ENCODE data around the gene IGF2.

The IGF2 gene

GRCh38 chr11:2123628-2123960 is 15.6 kb downstream of the IGF2 start:
- in situ Hi-C loops (cut with HindIII; ENCODE audit: low pct_ligation_motif_present, low sequenced_read_pairs) = no loop called here
- Histone ChIP-seq H3K4me3 (ENCODE audit: low read depth, low read length) (no peak overlapping the region), H3K27ac (no peak overlapping the region), H3K27me3 (replicated peaks) (no peaks in the 10 kb centered on the region), H3K36me3 (replicated peaks) (no peaks in the 10 kb centered on the region)
- no peak for DNase-seq
- no peak for TF ChIP-seq CTCF (IDR thresholded peaks at IDR 0.05; ENCODE audit: low read depth, low read length, missing control alignments)

DNA sequence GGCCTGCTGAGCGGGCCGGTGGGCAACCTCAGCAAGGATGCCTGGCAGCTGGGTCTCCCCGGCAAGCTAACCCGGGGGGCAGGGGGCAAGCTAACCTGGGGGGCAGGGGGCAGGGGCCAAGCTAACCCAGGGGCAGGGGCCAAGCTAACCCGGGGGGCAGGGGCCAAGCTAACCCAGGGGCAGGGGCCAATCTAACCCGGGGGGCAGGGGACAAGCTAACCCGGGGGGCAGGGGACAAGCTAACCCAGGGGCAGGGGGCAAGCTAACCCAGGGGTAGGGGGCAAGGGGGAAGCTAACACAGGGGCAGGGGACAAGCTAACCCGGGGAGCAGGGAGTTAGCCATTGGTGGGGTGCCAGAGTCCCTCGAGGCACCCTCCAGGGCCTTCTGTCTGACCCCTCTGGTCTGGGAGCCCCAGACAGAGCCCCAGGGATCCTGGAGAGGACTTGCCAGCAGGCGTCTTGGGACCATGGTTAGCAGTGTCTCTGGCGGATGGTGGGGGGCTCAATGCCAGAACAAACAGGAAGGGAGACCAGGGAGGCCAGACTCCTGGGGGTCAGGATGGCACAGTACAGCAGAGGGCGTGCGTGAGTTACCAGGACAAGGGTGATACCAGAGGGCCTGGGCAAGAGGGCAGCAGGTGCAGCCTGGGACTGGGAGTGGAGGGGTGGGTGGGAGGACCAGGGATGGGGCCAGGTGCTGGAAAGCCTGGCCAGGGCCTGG is 16.1 kb downstream of the IGF2 start:
- no peak overlapping the region for H3K27ac ChIP-seq
- no peak overlapping the region for H3K4me3 ChIP-seq (ENCODE audit: low read depth, low read length)
- DNase-seq = no peak
- no peaks in the 10 kb centered on the region for H3K36me3 ChIP-seq (replicated peaks)
- in situ Hi-C loops (cut with HindIII; ENCODE audit: low pct_ligation_motif_present, low sequenced_read_pairs) = no loop called here
- H3K27me3 ChIP-seq (replicated peaks) = no peaks in the 10 kb centered on the region
- peak; percentile 16 for TF ChIP-seq CTCF (IDR thresholded peaks at IDR 0.05; ENCODE audit: low read depth, low read length, missing control alignments)

GRCh38 chr11:2122222-2122906 is 16.8 kb downstream of the IGF2 start:
- H3K36me3 ChIP-seq (replicated peaks) = no peaks in the 10 kb centered on the region
- no peak overlapping the region for H3K27ac ChIP-seq
- H3K27me3 ChIP-seq (replicated peaks) = no peaks in the 10 kb centered on the region
- in situ Hi-C loops (cut with HindIII; ENCODE audit: low pct_ligation_motif_present, low sequenced_read_pairs) = no loop called here
- DNase-seq = peak; percentile 27
- TF ChIP-seq CTCF (IDR thresholded peaks at IDR 0.05; ENCODE audit: low read depth, low read length, missing control alignments) = no peak
- H3K4me3 ChIP-seq (ENCODE audit: low read depth, low read length) = no peak overlapping the region

DNA sequence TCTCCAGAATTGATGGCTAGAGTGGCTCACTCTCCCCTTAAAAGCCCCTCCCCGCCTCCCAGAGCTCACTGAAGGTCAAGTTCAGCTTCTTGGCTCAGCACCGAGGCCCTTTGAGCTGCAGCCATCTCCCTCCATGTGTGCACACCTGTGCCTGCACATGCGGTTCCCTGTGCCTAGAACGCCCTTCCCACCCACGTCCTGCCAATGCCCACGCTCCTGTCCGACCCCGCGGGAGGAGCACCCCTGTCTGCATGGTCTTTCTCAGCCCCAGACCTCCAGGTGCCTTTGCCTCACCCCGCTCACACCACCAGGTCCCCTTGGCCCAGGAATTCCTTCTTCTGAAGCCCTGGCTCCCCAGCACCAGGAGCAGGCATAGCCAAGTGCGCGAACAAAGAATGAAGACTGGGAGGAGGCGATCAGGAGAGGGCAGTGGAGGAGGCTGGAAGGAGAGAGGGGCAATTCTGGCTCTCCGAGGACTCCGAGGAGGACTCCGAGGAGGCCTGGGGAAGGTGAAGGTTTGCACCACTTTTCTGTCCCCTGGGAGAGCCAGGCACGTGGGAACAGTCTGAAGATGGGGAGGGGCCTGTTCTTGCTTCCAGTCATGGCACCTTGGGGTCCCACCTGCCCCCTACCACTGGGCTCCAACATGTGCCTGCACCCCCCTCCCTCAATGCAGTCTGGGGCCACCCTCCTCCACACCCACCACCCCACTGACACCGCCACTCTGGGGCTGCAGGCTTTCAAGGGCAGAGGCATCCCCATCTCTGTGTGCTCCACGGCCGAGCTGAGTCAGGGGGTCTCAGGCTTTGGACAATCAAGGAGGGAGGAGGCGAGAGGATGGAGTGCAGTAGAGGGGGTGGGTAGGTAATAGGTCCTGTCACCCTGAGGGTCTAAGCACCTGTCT is 17.7 kb downstream of the IGF2 start:
- no peak overlapping the region for H3K27ac ChIP-seq
- no peak for TF ChIP-seq CTCF (IDR thresholded peaks at IDR 0.05; ENCODE audit: low read depth, low read length, missing control alignments)
- in situ Hi-C loops (cut with HindIII; ENCODE audit: low pct_ligation_motif_present, low sequenced_read_pairs) = no loop called here
- DNase-seq = no peak
- no peaks in the 10 kb centered on the region for H3K27me3 ChIP-seq (replicated peaks)
- no peak overlapping the region for H3K4me3 ChIP-seq (ENCODE audit: low read depth, low read length)
- no peaks in the 10 kb centered on the region for H3K36me3 ChIP-seq (replicated peaks)

DNA sequence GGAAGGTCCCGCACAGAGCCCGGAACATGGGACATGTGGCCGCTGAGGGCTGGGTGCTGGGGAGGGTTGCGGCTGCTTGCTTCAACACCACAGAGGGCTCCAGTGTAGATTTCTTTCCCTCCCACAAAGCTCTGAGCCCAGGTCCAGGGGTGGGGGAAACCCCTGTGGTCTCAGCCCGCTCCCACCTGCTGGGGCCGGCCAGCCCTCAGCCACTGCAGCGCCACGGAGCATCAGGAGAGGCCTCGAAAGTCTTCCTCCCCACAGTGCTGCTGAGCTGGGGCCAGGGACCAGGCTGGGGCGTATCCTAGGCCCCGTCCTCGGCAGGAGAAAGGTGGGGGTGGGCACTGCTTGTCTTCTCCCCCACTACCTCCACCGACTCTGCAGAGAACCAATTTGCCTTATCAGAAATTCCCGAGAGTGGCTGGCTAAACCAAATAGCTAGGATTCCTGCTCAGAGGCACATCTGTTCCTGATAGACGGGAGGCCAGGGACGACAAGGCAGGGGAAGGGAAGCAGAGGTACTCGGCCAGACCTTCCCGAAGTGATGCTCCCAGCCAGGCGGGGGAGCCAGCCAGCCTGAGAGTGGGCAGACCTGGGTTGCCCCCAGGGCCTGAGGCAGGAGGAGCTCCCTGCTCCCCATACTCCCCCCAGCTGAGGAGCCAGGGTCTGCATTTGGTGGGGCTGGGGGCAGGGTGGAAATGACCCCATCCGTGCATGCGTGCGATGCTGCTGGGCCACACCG is 18.7 kb downstream of the IGF2 start:
- Histone ChIP-seq H3K36me3 (replicated peaks) (no peaks in the 10 kb centered on the region), H3K27ac (no peak overlapping the region), H3K4me3 (ENCODE audit: low read depth, low read length) (no peak overlapping the region), H3K27me3 (replicated peaks) (no peaks in the 10 kb centered on the region)
- TF ChIP-seq CTCF (IDR thresholded peaks at IDR 0.05; ENCODE audit: low read depth, low read length, missing control alignments) = no peak
- no peak for DNase-seq
- in situ Hi-C loops (cut with HindIII; ENCODE audit: low pct_ligation_motif_present, low sequenced_read_pairs) = no loop called here
